Fibroblast of skin of abdomen (primary cell): ENCODE data around the gene STRIT1. TPM values are rescaled to one million over a fixed set of nuclear protein-coding genes. Genes with fewer than 3 reads are reported as not detected.

Source experiments
- DNase-seq: peaks from one replicate; pipeline ENCODE4 v3.0.0-alpha.2; 2013
- polyA plus RNA-seq, 2 experiments: library from polyadenylated mRNA; unstranded; fragments of 120-200 nt; gene quantifications; one replicate each; pipeline ENCODE4 v1.2.1, GENCODE V29; 2013; ENCODE audit not compliant: insufficient read length in 2 of 2

STRIT1 gene
- not detected for polyA plus RNA-seq (2013, experiment 1 of 2; ENCODE audit: insufficient read length)
- polyA plus RNA-seq (2013, experiment 2 of 2; ENCODE audit: insufficient read length), result 0.11 TPM

DNA sequence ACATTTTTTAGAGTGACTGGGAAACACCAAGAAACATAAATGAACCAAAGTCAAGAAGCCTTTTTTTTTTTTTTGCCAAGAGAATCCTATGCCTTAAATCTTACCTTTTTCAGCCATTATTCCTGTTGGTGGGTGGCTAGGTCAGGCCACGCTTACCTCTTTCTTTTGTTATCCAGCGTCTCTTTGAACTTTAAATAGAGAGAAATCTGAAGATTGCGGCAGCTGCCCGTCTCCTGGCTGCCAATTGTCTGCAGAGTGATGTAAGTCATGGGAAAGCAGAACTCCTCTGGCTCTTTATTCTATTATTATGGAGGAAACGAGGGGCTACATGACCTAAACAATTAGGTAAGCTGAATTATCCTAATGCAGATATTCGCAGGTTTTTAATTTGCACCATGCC, at the start of gene STRIT1:
Gene STRIT1, minus strand, starts transcription at position 168 of the 400 bp plus-strand sequence.
- DNase-seq, result no peak

DNA sequence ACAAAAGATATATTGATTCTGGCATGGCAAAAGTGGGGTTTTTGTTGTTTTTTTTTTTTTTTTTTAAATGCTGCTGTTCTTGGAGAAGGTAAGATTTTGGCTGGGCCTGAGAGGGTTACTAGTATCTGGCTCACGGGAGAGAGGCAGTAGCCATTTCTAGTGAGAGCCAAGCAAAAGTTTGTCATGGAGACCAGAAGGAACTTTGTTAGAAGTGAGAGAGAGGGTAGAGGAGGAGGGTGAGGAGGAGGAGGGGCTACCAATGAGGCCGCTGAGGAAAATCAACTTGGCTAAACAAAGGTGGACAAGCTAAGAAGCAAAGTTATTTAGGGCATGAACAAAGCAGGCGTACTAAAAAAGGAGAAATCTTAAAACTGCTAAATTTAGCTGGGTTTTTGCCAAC, 48.9 kb upstream of the STRIT1 start:
- DNase-seq, result no peak

DNA sequence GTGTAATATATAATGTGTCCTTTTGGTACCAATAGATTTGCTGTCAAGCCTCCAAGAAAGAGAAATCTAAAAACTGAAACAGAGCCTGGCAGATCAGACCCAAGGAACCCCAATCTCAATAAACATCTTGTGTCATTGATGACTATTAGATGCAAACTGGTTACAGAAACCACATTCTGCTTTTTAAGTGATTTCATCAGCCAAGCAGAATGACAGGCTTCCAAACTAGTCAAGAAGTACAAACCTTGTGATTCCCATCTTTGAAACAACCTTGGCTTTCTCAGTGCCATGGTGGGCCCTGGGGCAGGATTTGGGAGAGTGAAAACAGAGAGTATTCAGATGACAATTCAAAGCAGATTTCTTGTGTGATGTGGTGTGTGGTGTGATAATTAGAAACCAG, 45.6 kb upstream of the STRIT1 start:
- peak; percentile 40 for DNase-seq

DNA sequence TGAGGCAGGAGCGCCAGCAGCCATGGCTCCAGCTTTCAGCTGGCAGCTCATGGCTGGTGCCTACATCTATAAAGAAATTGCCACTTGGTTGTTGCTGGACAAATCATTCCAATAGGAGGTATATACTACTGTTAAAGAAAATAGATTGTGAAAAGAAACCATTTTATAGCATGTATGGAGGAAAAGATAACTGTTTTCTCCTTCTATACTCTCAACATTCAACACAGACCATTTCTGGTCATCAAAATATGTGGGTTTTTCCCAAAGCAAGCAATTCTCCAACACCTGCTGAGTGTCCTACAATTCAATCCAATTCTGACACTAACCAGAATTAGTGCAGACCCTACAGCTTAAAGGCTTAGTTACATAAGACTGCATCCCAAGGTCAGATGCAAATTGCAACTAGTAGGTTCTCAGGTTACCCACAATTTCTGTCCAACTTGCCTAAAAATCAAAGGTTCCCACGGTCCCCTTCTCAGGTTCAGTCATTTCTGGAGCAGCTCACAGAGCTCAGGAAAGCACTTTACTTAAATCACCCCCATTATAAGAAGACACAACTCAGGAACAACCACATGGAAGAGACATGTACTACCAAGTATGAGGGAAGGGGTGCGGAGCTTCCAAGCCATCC, 42.4 kb upstream of the STRIT1 start:
- no peak for DNase-seq

DNA sequence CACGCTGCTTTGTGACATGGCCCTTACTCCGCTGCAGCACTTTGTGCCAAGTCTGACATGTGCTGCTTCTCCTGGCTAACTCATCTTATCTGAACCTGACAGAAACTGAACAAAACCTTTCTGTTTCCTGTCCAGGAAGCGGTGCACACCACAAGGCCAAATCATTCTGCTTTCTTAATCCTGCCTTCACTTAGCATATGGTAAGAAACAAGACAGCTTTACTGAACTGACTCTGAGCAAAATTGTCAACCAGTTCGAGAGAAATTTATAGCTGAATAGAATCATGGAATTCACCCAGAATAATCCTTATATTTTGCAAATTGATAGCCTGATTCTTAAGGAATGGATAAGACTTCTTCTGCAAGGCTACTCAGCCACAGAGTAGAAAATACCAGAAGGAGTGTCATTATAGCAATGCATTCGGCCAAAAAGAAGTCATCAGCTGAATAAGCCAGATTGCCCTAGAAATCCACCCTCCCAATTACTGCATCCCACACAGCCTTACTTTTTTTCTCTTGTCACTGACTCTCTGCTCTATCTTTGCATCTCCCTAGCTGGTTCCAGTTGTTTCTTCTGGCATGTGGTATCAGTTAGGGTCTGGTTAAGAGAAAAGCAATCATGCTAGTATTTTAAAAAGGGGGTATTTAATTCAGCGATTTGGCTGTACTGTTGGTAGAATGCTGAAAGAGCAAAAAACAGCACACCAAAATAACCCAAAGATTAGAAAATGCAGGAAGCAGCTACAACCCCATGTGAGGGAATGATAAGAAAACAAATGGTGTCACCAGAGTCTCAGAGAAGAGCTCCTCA, 41.6 kb upstream of the STRIT1 start:
- no peak for DNase-seq

DNA sequence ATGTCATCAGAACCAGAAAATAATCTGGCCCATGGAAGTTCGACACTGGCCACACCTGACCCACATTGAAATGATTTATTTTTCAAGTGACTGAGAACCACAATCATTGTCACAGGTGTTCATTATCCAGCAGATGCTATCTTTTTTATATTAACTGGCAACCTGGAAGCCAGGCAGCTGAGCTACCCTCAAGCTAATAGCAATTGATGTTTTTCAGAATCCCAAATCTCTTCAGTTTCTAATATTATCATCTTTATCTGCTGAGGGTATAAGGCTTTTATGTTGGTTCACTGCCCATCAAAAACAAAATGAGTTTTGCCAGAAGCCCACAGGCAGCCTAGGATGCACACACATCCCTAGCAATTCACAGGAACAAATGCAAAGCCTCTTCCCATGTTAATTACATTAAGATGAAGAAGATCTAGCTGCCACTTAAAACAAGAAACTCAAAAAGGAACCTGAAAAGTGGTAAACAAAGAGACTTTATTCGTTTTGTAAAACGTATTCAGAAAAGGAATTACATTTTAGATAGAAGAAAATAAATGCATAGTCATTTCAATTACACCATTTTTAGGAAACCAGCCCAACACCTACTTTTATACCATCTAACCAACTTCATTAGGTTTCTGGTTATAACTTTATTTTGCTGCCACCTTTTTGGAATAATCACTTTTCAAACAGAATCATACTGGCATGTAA, 40.9 kb upstream of the STRIT1 start:
- DNase-seq, result no peak

DNA sequence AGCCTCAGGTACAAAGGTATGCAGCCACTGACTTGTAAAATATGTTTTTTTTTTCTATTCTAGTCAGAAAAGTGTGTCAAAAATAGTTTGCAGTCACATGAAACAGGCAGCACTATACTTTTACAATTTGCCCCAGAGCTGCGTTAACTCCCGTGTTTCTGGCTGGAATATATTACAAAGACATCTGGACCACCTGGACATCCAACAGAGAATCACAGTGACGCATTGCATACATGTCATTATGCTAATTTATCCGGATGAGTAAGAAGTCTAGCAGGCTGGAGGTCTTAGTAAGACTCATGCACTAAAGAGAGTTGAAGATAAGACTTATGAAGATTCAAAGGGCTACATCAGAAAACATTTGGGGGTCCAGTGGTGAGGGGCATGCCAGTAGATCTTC, 39.2 kb upstream of the STRIT1 start:
- DNase-seq, result peak; percentile 28

DNA sequence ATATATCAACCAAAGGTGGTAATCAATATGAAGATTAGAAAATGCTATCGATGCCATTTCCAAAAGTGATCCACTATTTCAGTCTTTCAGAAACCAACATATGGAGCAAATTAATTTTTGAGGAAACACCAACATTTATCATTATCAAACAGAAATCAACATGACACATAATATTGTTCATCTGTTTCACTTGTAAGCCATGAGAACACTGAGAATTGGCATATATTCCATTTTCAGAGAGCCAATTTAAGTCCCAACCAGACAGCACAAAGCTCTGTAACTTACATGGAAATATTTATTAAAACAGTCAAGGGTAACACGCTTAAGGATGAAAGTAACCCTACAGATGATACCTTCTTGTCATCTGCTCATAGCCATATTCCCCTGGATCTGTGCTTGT, 37.6 kb upstream of the STRIT1 start:
- no peak for DNase-seq

DNA sequence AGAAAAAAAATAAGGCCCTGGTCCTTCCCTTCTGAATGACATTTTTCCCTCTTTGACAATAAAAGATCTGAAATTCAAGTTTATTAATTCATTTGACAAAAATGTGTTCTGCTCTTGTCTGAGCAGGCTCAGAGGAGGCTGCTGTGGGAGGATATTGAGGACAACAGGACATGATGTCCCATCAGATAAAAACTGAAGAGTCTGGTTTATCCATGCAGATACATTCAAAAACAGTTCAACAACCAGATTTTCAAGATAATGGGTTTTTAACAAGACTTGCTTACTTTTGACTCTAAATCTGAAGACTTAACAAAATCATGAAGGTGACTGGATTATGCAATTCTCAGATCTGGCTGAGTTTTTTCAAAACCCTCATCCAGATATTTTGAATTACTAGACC, 36.9 kb upstream of the STRIT1 start:
- DNase-seq, result no peak

DNA sequence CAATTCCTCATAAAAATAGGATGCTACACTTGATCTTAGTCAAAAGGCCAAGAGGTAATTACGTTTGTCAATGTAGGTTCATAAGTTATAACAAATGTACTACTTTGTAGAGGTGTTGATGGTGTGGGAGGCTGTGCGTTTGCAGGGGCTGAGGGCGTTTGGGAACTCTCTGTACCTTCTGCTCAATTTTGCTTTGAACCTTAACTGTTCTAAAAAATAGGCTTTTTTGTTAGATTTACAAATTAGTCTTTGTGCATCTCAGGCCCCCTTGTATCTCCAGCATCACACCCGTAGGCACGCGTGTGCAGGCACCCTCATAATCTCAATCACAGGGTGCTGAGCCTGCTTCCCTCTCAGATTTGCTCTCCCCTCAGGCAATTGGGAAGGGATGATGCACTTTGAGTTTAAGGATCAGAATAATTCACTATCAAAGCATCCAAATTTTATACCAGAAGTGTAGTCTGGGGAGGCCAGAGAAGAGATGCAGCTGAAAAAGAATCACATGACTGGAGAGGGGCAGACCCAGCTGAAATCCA, 36.1 kb upstream of the STRIT1 start:
- no peak for DNase-seq

DNA sequence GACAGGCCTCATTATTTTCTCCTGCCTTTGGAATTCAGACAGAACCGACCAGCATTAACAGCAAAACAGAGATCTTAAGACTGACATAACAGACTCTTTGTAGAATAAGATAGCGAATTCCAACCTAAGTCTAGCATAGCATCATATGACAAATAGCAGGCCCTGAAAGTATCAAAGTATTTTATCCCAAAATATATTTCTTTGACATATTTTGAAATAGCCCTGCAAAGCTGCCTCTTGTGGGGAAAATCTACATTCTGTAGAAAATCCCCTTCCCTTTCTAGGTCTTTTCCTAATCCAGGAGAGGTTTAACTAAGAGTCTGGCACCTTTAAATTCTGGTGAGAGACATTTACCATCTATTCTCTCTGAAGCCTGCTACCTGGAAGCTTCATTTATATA, 34.4 kb upstream of the STRIT1 start:
- DNase-seq, result no peak

DNA sequence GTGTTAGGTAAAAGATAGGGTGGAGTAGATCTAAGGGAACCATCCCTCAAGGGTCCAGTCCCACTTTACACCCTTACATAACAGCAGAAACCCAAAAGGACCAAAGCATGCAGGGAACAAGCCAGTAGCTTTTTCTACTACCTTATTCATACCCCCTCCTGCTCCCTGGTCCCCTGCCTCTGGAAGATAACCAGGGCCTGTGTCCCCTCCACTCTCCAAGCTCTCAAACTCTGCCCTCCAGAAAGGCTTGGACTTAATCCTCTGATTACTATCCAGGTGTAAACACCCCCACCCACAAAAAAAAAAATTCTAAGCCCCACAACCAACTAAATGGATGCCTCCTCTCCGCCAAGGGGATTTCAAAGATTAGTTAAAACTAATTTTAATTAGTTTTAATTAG, 33.9 kb upstream of the STRIT1 start:
- no peak for DNase-seq

DNA sequence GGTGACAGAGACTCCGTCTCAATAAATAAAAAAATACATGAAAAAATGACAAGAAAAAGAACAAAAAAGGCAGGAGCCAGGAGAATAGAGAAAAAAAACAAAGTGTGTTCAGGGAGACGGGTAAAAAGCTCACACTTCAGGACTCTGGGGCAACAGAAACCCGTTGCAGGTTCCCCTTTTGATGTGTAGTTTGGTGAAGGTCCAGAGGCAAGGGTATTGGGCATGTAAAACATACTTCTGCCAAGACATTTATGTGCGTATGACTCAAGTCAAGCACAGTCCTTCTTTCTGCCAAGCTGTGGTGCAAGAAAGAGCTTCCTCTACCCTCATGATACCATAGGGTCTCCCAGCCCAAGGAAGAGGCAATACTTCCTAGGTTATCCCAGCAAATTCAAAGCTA, 33.4 kb upstream of the STRIT1 start:
- DNase-seq, result no peak

DNA sequence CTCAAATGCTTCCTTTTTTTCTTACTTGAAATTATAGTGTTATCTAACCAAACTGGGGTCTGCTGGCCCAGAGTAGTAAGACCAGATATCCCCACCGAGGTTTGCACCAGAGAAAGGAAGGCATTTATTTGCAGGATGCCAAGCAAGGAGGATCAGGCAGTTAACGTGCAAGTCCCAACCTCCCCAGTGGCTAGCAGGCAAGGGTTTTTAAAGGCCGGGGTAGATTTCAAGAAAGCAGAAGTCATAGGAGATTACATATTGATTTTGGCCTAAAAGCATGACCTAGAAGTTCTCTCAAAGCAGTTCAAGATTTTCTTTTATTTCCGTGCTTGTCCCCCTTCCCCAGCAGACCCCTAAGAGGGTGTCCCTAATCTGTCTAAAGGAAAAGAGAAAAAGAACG, 32.8 kb upstream of the STRIT1 start:
- no peak for DNase-seq

DNA sequence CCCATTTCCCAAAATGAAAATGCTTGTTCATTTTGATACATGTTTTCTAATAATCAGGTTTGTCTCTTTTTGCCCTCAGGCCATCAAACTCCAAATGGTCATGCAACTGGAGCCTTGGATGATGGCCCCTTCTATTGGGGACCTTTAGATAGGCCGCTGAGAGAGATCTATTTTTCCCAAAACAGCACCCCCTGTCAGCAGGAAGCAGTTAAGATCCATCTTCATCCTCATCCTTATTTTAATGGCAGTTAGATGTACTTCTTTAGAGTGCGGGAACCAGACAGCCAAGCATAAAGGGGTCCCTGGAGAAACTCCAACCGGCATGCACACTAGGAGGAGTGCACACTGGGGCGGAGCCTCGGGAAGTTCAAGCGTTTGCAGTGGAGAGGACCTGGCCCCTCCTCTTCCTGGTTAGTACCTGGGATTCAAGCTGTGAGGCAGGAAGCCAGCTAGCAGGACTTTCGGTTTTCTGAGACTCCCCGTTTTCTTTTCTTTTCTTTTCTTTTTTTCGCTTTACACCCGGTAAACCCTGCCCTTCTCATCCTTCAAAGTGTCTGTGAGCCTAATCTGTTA, 31.9 kb upstream of the STRIT1 start:
- no peak for DNase-seq

DNA sequence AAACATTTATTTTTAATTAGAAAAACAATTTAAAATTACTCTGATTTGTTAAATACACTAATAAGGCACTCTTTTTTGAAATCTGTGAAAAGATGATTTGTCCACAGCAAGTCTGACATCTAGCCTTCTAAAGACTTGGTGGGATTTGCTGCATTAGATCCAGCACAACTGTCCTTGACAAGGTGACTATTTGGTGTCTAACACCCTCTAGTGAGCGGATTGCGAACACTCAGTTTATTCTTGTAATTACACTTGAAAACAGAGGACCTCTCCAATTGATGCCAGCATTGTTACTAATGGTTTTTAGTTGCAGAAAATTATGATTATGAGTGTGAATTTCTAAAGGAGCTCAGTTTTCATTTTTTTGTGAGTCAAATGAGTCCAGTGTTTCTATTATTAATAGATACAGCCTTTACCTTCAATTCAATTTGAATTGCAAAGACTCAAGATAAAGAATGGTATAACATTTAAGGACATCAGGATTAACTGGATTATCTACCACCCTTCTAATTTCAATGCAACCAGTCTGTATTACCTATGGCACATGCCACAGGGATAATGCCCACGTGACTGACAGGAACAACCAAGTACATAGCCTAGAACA, 29.7 kb upstream of the STRIT1 start:
- DNase-seq, result peak; percentile 80

DNA sequence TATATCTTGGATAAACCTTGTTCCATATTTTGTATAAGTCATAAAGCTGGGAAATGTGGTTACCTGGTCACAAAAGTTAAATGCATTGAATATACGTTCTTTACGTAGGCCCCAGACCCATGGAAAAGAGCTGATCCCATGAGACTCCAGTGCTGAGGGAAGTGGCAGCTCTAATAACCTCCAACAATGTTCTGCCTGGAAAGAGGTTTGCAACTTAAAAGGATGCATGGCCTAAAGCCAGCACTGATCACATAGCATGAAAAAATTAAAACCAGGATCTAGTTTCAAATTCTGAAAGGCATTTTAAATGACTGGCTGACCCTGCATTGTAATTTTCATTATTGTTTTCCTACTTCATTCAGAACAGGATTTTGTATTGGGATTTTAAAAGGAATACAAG, 27.9 kb upstream of the STRIT1 start:
- peak; percentile 43 for DNase-seq

DNA sequence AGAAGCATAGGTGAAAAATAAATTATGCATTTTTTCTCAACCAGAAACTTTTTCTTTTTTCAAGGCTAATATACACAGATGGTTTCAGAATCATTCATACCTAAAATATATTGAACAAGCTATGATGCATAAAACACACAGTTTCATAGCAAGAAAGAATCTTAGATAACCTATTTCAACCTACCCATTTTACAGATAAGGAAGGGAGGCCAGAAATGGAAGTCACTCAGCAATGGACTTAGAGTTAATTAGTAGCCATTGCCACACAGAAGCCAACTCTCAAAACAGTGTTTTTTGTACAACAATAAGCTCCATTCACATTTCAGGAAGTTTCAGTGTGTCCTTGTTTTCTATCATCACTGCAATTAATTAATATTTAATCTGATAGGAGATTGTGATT, 27.5 kb upstream of the STRIT1 start:
- no peak for DNase-seq

DNA sequence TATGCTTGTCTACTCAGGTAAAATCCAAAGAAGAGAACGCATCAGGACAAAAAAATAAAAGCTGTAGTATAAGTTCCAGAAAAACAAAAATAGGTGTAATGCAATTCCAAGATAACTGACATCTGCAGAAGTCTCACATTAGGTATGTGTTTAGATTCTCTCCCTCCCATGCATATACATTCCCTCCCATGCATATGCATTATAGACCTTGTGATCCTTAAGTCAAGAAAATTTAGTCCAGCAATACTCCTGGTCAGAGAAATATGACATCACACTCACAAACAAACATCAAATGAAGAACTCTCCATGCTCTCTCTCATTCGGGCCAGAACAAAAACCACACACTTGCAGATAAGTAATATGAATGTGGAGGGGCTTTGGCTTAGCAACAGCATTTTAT, 25.3 kb upstream of the STRIT1 start:
- DNase-seq, result no peak

DNA sequence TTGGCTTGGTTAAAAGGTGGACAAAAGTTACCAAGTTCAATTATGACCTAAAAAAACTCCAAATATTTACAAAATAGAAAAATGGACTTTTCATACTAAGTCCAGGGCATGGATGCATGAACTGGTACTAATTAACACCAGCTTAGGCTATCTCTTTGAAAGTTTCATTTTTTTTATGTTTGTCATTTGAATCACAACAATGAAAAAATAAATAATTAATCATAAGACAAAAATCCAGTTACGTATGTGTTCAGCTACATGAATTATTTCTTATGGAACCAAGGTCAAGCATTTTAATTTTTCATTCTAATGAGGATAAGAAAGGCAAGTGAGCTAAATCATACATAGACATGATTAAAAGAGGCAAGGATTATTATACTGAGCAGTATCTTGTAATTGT, 23.7 kb upstream of the STRIT1 start:
- DNase-seq, result no peak

DNA sequence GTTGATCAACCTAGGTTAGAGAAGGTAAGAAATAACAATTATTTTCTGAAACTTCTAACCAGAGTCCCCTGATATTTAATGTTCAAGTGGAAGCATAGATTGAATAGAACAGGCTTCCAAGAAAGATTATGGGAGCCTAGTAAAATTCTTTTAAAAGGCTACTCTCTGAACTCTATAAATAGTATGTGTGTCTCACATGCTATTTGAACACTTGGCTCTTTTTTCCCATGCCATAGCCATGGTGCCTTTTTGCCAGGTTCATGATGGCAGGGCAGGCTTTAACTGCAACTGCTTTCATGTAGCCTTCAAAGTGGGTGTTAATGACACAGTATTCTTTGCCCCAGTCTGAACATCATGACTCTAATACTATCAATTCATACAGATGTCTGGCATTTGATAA, 22.9 kb upstream of the STRIT1 start:
- DNase-seq, result no peak

DNA sequence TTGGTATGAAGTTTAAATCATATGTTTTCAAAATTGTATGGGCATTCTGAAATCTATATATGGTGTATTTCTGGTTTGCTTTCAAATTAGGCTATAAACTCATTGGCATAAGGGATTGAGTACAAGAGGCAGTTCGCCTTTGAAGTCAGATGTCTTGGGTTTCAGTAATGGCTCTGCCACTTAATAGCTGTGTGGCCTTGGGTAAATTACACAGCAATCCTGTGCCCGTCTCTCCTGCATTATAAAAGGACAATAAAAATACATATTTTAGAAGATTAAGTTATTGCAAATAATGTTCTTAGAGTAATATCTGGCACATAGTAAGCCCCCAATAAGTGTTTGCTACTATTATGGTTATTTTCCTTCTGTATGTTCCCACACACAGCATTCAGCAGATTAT, 20.4 kb upstream of the STRIT1 start:
- no peak for DNase-seq

DNA sequence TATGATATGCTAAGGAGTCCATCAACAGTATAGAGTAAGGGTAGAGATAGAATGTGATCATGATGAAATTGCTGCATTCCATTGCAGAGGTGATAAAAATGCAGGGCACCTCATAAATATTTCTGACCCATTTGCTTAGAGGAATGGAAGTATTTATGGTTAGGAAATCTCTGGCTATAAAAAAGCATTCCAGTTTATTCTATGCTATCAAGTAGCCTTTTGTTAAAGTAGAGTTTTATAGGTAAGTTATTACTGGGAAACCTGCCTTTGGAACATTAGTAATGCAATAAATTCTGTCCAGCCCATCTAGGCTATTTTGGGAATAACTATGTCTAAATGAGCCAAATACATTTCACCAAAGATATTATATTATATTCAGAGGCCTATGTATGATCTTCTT, 19.8 kb upstream of the STRIT1 start:
- peak; percentile 80 for DNase-seq
